ENCODE results near the gene MRPL37. TPM values are rescaled to one million over a fixed set of nuclear protein-coding genes. Genes with fewer than 3 reads are reported as not detected.
"Not testable (repeated sequence)": the region's sequence is repeated elsewhere in the genome, so short reads cannot be mapped to it uniquely, and the experiment has no call there.

MRPL37 gene
- total and polyA plus RNA-seq, 2 of the 8 experiments (the other 6 are each of a cell fraction or from before 2014, with no cell fraction given) = 45.5 to 126 TPM

- CTCF ChIA-PET (ENCODE audit: partially characterized antibody); H4K5ac ChIP-seq (ENCODE audit: insufficient read length, low read depth, low read length); DNase-seq (ENCODE audit: low read depth in 1 of 2, low spot score in 2 of 2); H2AK5ac ChIP-seq (ENCODE audit: low read depth, low read length); H3K79me1 ChIP-seq (ENCODE audit: low read depth, low read length); H3K23me2 ChIP-seq (ENCODE audit: low read depth, low read length); H3K27me3 ChIP-seq (replicated peaks in 1 of 4; ENCODE audit: control insufficient read depth in 3 of 4, extremely low read depth in 1 of 4, insufficient read depth in 3 of 4, low read length in 3 of 4); H3K4me1 ChIP-seq (replicated peaks in 1 of 4; ENCODE audit: control insufficient read depth in 3 of 4, insufficient read depth in 4 of 4, low read length in 3 of 4); H2AFZ ChIP-seq (ENCODE audit: low read length); H3K4me2 ChIP-seq (ENCODE audit: insufficient read depth in 1 of 2, low read depth in 2 of 2, low read length in 2 of 2); H3K4ac ChIP-seq (replicated peaks; ENCODE audit: insufficient read length, low read depth, low read length); H3K9ac ChIP-seq (replicated peaks in 1 of 4; ENCODE audit: extremely low read depth in 1 of 4, low read depth in 3 of 4, low read length in 3 of 4); H2BK20ac ChIP-seq (ENCODE audit: low read length); H2BK120ac ChIP-seq (replicated peaks; ENCODE audit: low read depth, low read length); H3K9me3 ChIP-seq (ENCODE audit: insufficient read depth in 2 of 2, low read depth in 1 of 2, low read length in 1 of 2); H3K23ac ChIP-seq (ENCODE audit: insufficient read length); H3K27ac ChIP-seq (ENCODE audit: low read depth, low read length); H3K14ac ChIP-seq (ENCODE audit: insufficient read length); FAIRE-seq; H4K91ac ChIP-seq (replicated peaks; ENCODE audit: insufficient read length, low read length); H3K18ac ChIP-seq (ENCODE audit: extremely low read depth, low read length); H3K56ac ChIP-seq (replicated peaks; ENCODE audit: insufficient read length, low read depth, low read length); H2BK12ac ChIP-seq (ENCODE audit: low read depth, low read length); H2BK15ac ChIP-seq (ENCODE audit: low read length); H4K8ac ChIP-seq (ENCODE audit: extremely low read depth, insufficient read depth, low read length); H3K4me3 ChIP-seq (ENCODE audit: extremely low read depth in 1 of 4, insufficient read depth in 2 of 4, low read depth in 3 of 4, low read length in 4 of 4); H4K20me1 ChIP-seq (replicated peaks in 1 of 2; ENCODE audit: control insufficient read depth in 1 of 2, insufficient read depth in 2 of 2, low read length in 2 of 2); H3K79me2 ChIP-seq (ENCODE audit: control insufficient read depth in 1 of 2, insufficient read depth in 2 of 2, low read length in 2 of 2); H2BK5ac ChIP-seq (ENCODE audit: low read depth, low read length): not testable (repeated sequence)
- WGBS, 2 experiments (ENCODE audit: extremely low coverage in 1 of 2, insufficient coverage in 1 of 2, insufficient read length in 1 of 2, insufficient replicate concordance in 2 of 2, low coverage in 1 of 2, low lambda C conversion rate in 2 of 2, missing lambda C conversion rate in 1 of 2) = 66% methylated on average over 4 of the region's 4 CpGs; no CpG with 5 or more reads in 1 of the 2 experiments
- POLR2A ChIA-PET (ENCODE audit: partially characterized antibody) = interaction anchor here (1.0 kb wide), 1 partner anchor 14 kb away, joined by 4 read pairs; no protein-coding TSS in a partner anchor
- H3K36me3 ChIP-seq (ENCODE audit: control insufficient read depth in 2 of 4, insufficient read depth in 4 of 4, low read length in 3 of 4) = peaks cover 28 to 71% (median 65%) of the 10 kb centered on the region in 4 experiments
These were observed 7.9 kb downstream of the MRPL37 start for GRCh38 chr1:54207896-54208295.

Measured in H1 (cell line).